Heart right ventricle (tissue), 16 donors: ENCODE data around the gene TRIM37. TPM values are rescaled to one million over a fixed set of nuclear protein-coding genes. Genes with fewer than 3 reads are reported as not detected.
"Not testable (repeated sequence)": the region's sequence is repeated elsewhere in the genome, so short reads cannot be mapped to it uniquely, and the experiment has no call there.

Experiments
- ATAC-seq, 8 donors: fragments of 200-7000 bp; cut with Tn5 transposase; one replicate each; pipeline ENCODE4 v1.9.1; 2020; ENCODE audit warnings: mild to moderate bottlenecking in 8 of 8, moderate library complexity in 8 of 8, moderate number of reproducible peaks in 1 of 8
- DNase-seq, 2 donors: peaks; one replicate each; pipeline ENCODE4 v3.0.0-alpha.2; 2020
- H3K27ac ChIP-seq, 10 donors: fragments of 200-600 bp; sonication (generic) in 2 of 10; one replicate each; pipeline versions ENCODE4 v1.5.0 to v1.8.0; 2020 to 2022; ENCODE audit warnings: mild to moderate bottlenecking in 3 of 10
- H3K27me3 ChIP-seq, 7 donors: fragments of 200-600 bp; one replicate each; pipeline ENCODE4 v1.8.0; 2021 to 2022; ENCODE audit warnings: mild to moderate bottlenecking in 2 of 7
- H3K36me3 ChIP-seq, 9 donors: fragments of 200-600 bp; sonication (generic) in 1 of 9; one replicate each; pipeline versions ENCODE4 v1.5.0 to v1.8.0; 2020 to 2022; ENCODE audit warnings: mild to moderate bottlenecking in 2 of 9
- H3K4me1 ChIP-seq, 9 donors: fragments of 200-600 bp; sonication (generic) in 1 of 9; one replicate each; pipeline versions ENCODE4 v1.5.0 to v1.8.0; 2020 to 2022; ENCODE audit warnings: mild to moderate bottlenecking in 4 of 9
- H3K4me3 ChIP-seq, 10 donors: fragments of 200-600 bp; sonication (generic) in 2 of 10; one replicate each; pipeline versions ENCODE4 v1.5.0 to v1.8.0; 2020 to 2022; ENCODE audit warnings: mild to moderate bottlenecking in 7 of 10, moderate library complexity in 2 of 10
- H3K9me3 ChIP-seq, 11 donors: fragments of 200-600 bp in 10 of 11; sonication (generic) in 2 of 11; one replicate each; pipeline versions ENCODE4 v1.5.0 to v1.8.0; 2013 to 2022; ENCODE audit warnings: mild to moderate bottlenecking in 2 of 11, control low read depth in 1 of 11, moderate library complexity in 1 of 11
- CTCF ChIP-seq, 9 donors: fragments of 200-600 bp; sonication (generic) in 2 of 9; IDR thresholded peaks; one replicate each; pipeline versions ENCODE4 v1.5.0 to v1.8.0; 2021 to 2022; ENCODE audit warnings: antibody characterized with exemption in 9 of 9, mild to moderate bottlenecking in 5 of 9, moderate library complexity in 1 of 9
- WGBS, 2 donors: extraction: QIAGEN DNeasy Blood & Tissue Kit; methylation state at CpG; one replicate each; pipeline ENCODE4 v1.1.7; 2013; ENCODE audit warnings: inconsistent platforms in 1 of 2; 5-methylcytosine and 5-hydroxymethylcytosine counted together
- intact Hi-C, 10 donors: fragments of 100-400 bp; cut with DNase I; formaldehyde crosslinking; loops; one replicate each; pipeline versions ENCODE4 v1.11.1 to v1.14.2; 2022
- polyA plus RNA-seq, 2 donors: library from polyadenylated mRNA; stranded (reverse); fragments of 200-250 nt; gene quantifications; one replicate each; pipeline ENCODE4 v1.2.3, GENCODE V29; 2013
- total RNA-seq, 10 donors: library from RNA; stranded (reverse); fragmentation: NEBNext Ultra II Directional in 3 of 10; extraction: Animal tissue kit (Norgen Biotek cat#: 25700) in 3 of 10; gene quantifications; one replicate each; pipeline versions ENCODE4 v1.2.1 to v1.2.4, GENCODE V29; 2021 to 2023
- donor health status: Arrhythmogenic right ventricular cardiomyopathy.
- donor health status: ischemic (EF 13 %, LVEDD 7.1; RV severe dilation, severe dysfunction).
- donor health status: healthy with polysubstance abuse.
- donor health status: DM: no; HTN: yes; CAD: no.
- donor health status: DM: no; HTN: no; CAD: no.
- donor health status: ischemic (EF 25% LVEDD 6.9; RV normal size, moderate dysfunction).
- donor health status: ischemic (EF 25% LVEDD 5.7; RV mildly dilated, moderate dysfunction).
- donor health status: healthy.
- donor health status: DM: yes; HTN: yes; CAD: no.
- donor health status: Ischemic cardiomyopathy.
- donor health status: ischemic (EF 35%, LVEDD 5.7; RV mildly dilated, moderate dysfunction).
- donor health status: nonischemic (EF 11% LVEDD 7.7; RV severe dilation, severe dysfunction).
- donor health status: DM: yes; HTN: yes; CAD: no.
- donor health status: PGD.
- donor health status: ischemic (EF 29% LVEDD 5.4; RV normal size, mild dysfunction).
- donor health status: nonischemic (EF 23%, LVEDD 6.1; RV moderate dilation, normal function).

Gene TRIM37
- total and polyA plus RNA-seq, 12 donors: 5.9 to 22.2 (median 17.5) TPM

DNA sequence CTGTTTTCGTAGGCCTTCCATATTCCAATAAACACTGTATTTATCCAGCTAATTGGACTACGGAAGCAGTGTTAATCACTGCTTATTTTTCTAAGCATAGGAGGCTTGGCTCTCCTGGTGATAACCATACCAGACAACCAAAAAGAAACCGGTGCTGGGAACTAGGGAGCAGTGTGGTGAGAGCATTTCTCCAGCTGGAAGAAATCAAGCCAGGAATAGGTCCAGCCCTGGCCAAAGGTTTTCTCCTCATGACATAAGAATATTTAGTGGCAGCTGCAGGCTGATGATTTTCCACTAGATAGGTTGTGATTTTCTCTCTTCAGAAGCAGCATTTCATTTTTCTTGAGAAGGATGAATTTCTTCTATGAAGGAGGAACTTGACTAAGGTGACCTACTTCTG lies 141.5 kb downstream of the TRIM37 start:
- intact Hi-C loops: no loop called here
- Histone ChIP-seq H3K9me3 (no peaks in the 10 kb centered on the region), H3K36me3 (no peaks in the 10 kb centered on the region), H3K27me3 (no peaks in the 10 kb centered on the region), H3K27ac (no peak overlapping the region), H3K4me1 (no peaks in the 10 kb centered on the region), H3K4me3 (no peak overlapping the region)
- no peak for TF ChIP-seq CTCF (IDR thresholded peaks at IDR 0.05)
- whole genome bisulfite sequencing, 2 donors: 59 to 61% methylated on average over 3 of the region's 3 CpGs
- peak in 1 of 8 donors; percentile 66 for ATAC-seq
- peak in 1 of 2 donors; percentile 9 for DNase-seq

DNA sequence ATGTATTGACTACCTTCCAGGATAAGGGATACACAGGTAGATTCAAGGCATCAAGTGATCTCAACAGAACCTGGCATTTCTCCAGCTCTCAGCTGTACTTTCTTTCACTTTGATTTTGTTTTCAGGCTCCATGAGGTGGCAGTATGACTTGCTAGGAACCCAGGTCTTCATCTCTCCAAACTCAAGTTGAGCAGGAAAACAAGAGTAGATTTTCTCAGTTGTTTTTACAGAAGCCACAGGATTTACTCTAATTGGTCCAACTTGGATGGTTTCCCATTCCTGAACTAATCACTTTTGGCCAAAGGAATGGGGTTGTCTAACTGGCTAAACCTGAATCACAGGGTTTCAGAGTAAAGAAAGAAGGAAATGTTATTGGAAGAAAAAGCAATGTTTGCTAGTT lies 146.6 kb downstream of the TRIM37 start:
- ATAC-seq: no peak
- intact Hi-C loops: no loop called here

GRCh38 chr17:58957725-58958073 lies 149.0 kb downstream of the TRIM37 start:
- not testable (repeated sequence) for ATAC-seq, H3K27ac ChIP-seq, H3K27me3 ChIP-seq, H3K9me3 ChIP-seq, H3K4me1 ChIP-seq, DNase-seq, H3K36me3 ChIP-seq, H3K4me3 ChIP-seq
- 96 to 100% methylated on average over 1 of the region's 1 CpG for WGBS, 2 donors
- intact Hi-C loops: loop anchor here in 1 of 10 donors (10.0 kb wide), 1 partner anchor 63 kb away; no protein-coding TSS in a partner anchor

More for the DNA sequence above, 146.6 kb downstream of the TRIM37 start:
- Histone ChIP-seq H3K36me3 (no peaks in the 10 kb centered on the region), H3K4me1 (no peaks in the 10 kb centered on the region), H3K4me3 (no peak overlapping the region), H3K27me3 (no peaks in the 10 kb centered on the region), H3K27ac (no peak overlapping the region), H3K9me3 (no peaks in the 10 kb centered on the region)
- no peak for DNase-seq
- TF ChIP-seq CTCF (IDR thresholded peaks at IDR 0.05): peak in 2 of 9 donors; percentile 13 to 26

- no peak overlapping the region for H3K4me3 ChIP-seq
- DNase-seq (no peak), ATAC-seq (no peak)
- WGBS, 2 donors: 76 to 79% methylated on average over 2 of the region's 2 CpGs
- H3K27ac ChIP-seq: no peak overlapping the region
- peaks cover 0 to 3% (median 0%) of the 10 kb centered on the region in 11 donors for H3K9me3 ChIP-seq
- no peaks in the 10 kb centered on the region for H3K36me3 ChIP-seq
- intact Hi-C loops: loop anchor here in 1 of 10 donors (10.0 kb wide), 1 partner anchor 62 kb away; no protein-coding TSS in a partner anchor
- H3K27me3 ChIP-seq: no peaks in the 10 kb centered on the region
- no peaks in the 10 kb centered on the region for H3K4me1 ChIP-seq
- TF ChIP-seq CTCF (IDR thresholded peaks at IDR 0.05): no peak
Observed at GRCh38 chr17:58956997-58957724, 149.5 kb downstream of the TRIM37 start.

DNA sequence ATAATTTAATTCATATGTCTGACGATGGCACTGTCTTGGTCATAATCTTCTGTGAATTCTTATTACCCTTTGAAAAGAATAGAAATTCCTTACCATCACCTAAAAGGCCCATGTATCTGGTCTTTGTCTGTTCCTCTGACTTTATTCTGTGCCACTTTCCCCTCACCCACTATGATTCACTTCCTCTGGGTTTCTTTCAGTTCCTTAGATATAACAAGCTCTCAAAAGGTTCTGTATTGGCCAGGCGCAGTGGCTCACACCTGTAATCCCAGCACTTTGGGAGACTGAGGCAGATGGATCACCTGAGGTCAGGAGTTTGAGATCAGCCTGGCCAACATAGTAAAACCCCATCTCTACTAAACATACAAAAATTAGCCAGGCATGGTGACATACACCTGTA lies 152.3 kb downstream of the TRIM37 start:
- not testable (repeated sequence) for DNase-seq, ATAC-seq, H3K27me3 ChIP-seq, H3K27ac ChIP-seq, H3K4me3 ChIP-seq, H3K4me1 ChIP-seq, H3K36me3 ChIP-seq
- intact Hi-C loops: loop anchor here in 1 of 10 donors (10.0 kb wide), 1 partner anchor 60 kb away; no protein-coding TSS in a partner anchor
- peaks cover 0 to 30% (median 19%) of the 10 kb centered on the region in 11 donors for H3K9me3 ChIP-seq
- WGBS, 2 donors: 83 to 86% methylated on average over 2 of the region's 2 CpGs
